ENCODE measurements around the gene NINJ2.

The NINJ2 gene

DNA sequence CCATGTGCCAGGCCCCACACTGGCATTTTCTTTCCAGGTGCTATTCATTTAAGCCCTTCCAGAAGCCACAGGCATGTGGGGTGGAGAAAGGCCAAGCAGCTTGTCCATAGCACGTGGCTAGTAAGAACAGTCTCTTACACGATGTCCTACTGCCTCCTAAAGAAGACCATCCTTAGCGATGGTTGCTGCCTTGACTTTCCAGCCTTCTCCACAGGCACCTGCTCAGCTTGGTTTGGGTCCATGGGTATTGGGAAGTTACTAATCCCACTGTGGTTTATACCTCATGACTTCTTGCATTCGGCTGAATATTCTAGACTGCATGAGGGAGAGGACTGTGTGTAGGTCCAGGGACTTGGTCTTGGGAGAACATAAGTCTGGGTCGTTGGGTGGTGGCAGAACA lies 49.2 kb downstream of the NINJ2 start:
- DNase-seq (ENCODE audit: low spot score), result no peak

GRCh38 chr12:612886-613285 lies 50.4 kb downstream of the NINJ2 start:
- DNase-seq (ENCODE audit: low spot score), result no peak

GRCh38 chr12:612293-612692 lies 51.0 kb downstream of the NINJ2 start:
- no peak for DNase-seq (ENCODE audit: low spot score)

GRCh38 chr12:611721-612120 lies 51.5 kb downstream of the NINJ2 start:
- no peak for DNase-seq (ENCODE audit: low spot score)

DNA sequence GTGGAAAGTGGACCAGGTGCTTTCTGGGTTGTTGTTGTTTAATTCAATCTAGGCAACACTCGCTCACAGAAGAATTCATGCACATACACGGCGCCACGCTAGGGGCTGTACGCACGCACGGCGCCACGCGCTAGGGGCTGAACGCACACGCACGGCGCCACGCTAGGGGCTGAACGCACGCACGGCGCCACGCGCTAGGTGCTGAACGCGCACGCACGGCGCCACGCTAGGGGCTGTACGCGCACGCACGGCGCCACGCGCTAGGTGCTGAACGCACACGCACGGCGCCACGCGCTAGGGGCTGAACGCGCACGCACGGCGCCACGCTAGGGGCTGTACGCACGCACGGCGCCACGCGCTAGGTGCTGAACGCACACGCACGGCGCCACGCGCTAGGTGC lies 54.3 kb downstream of the NINJ2 start:
- no peak for DNase-seq (ENCODE audit: low spot score)

DNA sequence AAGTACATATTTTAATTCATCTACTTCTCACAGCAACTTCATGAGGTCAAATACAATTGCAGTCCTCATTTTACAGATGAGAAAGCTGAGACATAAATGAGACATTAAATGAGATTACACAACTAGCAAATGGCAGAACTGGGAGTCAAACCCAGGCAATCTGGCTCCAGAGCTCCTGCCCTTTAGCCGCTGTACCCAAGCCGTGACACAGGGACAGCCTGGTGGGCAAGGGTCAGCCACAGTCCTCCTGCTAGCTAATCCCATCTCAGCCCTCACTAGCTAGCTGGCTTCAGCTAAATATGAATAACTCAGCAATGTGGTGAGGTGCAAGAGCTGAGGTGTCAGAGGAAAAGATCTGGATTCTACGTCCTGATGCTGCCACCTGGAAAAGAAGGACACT lies 54.8 kb downstream of the NINJ2 start:
- DNase-seq (ENCODE audit: low spot score), result no peak

GRCh38 chr12:607541-608001 lies 55.7 kb downstream of the NINJ2 start:
- no peak for DNase-seq (ENCODE audit: low spot score)

DNA sequence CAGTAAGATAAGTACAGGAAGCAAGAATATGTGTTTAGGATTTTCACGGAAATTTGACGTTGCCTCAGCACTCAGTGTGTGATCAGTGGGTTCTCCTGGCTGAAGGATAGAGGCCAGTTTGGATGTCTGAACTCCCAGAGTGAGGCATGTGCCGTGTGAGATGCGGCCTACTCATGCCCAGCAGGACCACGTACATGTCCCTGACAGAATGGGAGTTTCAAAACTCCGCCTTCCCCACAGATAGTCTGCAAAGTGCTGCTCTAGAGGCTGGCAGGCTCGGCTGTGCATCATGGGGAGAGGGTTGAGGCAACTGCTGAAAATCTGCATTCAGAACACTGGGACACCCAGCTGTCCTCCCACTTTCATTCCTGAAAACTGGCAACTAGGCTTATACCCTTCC lies 58.3 kb downstream of the NINJ2 start:
- DNase-seq (ENCODE audit: low spot score), result no peak

GRCh38 chr12:602700-603068 lies 60.6 kb downstream of the NINJ2 start:
- DNase-seq (ENCODE audit: low spot score), result no peak

- no peak for DNase-seq (ENCODE audit: low spot score)
Observed at GRCh38 chr12:601976-602699, 61.1 kb downstream of the NINJ2 start.

DNA sequence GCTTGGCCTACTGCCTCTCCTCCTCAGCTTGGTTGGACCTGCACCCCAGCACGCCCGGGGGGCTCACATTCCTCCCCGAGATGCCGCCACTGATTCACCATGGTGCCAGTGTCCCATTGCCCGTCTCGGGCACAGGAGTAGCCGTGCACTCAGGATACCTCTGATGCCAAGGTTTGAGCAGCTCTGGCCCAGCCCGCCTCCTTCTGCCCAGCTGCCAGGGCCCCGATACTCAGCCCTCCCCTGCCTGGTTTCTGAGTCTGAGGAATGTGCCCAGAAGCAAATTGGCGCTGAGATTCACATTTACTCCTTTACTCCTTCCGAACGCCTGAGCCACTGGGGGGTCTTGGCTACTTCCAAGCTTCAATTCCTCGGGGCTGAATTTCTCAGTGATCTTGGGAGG lies 63.5 kb downstream of the NINJ2 start:
- DNase-seq (ENCODE audit: low spot score), result no peak

DNA sequence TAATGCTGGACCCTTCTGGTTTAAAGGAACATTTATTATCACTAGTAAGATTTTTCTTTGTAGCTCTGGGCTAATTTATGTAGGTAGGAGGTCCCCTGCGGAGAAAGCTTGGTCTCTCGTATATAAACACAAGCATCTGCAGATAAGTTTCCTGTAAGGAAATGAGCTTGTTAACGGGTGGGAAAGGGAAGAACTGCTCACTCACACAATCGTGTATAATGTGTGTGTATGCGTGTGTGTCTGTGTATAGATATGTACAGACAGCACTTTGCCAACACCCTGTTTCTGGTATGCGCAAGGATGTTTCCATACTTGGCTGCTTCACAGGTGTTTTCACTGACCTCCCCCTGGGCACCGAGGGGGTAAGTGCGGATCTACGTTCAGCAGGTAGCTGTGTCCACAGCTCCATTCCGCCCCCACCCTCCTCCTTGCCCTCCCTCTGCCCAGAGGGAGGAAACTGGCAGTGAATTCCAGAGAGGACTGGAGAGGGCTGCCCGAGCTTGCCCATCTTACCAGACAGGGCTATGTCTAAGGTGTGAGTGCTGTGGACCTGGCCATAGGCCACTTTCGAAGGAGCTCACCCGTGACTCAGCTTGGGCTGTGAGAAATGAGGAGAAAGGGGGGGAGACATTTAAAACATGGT lies 65.2 kb downstream of the NINJ2 start:
- no peak for DNase-seq (ENCODE audit: low spot score)

DNA sequence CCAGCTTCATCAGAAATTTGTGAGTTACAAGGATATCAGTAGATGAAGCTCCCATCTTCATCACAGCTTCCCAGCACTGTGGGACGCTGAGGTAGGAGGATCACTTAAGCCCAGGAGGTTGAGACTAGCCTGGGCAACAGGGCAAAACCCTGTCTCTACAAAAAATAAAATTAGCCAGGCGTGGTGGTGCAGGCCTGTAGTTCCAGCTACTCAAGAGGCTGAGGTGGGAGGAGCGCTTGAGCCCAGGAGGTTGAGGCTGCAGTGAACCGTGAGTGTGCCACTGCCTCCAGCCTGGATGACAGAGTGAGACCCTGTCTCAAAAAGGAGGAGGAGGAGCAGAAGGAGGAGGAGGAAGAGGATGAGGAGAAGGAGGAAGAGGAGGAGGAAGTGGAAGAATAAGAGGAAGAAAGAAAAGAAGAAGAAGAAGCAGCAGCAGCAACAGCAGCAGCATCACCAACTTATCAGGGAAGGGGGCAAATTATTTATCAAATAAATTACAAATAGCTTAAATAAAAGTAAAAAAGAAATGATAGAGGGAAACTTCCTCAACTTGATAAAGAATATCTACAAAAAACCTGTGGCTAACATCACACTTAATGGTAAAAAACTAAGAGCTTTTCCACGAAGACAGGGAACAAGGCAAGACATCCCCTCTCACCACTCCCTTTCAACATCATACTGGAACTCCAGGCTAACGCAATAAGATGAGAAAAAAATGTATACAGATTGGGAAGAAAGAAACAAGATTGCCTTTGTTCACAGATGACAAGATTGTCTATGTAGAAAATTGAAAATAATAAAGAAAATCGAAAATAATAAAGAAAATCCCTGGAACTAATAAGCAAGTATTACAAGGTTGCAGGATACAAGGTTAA lies 69.6 kb downstream of the NINJ2 start:
- DNase-seq (ENCODE audit: low spot score), result no peak

DNA sequence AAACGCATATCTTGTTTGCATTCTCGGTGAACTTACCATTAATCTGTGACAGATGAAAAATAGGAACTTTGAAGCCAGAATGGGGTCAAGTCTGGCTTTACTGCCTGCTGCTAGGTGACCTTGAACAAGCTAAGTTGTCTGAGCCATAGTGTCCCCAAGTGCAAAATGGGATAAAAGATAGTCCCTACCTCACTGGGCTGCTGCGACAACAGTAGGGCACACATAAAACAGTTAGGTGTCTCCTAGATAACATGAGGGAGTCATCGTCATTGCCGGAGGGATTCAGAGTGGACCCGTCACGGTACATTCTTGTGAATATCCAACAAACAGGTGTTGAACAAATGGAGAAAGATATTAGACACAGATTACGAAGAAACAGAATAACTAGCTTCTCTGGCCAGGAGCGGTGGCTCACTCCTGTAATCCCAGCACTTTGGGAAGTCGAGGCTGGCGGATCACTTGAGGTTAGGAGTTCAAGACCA lies 71.2 kb downstream of the NINJ2 start:
- DNase-seq (ENCODE audit: low spot score), result no peak

DNA sequence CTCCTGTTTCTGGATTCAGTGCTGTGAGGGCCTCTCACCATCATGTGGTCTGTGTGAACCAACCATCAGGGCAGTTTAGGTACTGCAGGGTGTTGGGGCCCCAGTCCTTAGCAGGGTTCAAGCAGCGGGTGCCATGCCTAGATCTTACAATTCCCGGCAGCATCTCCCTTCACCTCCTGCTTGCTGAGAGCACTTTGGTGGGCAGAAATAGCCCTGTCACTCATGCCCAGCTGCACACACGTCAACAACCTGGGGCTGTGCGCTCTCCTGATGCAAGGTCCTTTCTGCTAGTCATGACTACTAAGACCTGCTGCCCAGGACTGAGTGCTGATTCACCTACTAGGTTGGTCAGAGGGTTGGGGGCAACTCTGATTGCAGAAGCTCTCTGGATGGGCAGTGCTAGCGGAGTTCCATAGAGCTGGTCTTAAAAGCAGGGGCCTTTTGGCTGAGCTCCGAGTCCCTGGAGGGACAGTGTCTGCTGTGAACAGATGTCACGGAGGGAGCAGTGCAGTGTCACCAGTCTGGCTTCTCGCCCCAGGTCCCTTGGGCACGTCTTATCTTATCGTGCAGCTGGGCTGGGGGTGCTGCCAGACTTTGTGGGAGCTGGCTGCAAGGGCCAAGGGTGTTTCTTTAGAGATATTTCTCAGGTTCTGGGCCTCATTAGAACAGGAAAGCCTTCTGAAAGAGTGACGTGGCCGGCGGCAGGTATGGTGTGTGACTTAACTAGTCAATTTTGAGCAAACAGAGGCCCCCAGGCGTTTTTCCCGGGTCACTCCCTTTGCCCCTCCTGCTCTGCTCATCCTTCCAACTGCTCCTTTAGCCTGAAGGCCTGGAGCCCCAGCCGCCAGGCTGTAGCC lies 71.8 kb downstream of the NINJ2 start:
- no peak for DNase-seq (ENCODE audit: low spot score)

GRCh38 chr12:590206-590750 lies 73.0 kb downstream of the NINJ2 start:
- DNase-seq (ENCODE audit: low spot score), result no peak

- DNase-seq (ENCODE audit: low spot score), result no peak
Observed at GRCh38 chr12:588646-589045, 74.6 kb downstream of the NINJ2 start.

GRCh38 chr12:588024-588322 lies 75.3 kb downstream of the NINJ2 start:
- no peak for DNase-seq (ENCODE audit: low spot score)

DNA sequence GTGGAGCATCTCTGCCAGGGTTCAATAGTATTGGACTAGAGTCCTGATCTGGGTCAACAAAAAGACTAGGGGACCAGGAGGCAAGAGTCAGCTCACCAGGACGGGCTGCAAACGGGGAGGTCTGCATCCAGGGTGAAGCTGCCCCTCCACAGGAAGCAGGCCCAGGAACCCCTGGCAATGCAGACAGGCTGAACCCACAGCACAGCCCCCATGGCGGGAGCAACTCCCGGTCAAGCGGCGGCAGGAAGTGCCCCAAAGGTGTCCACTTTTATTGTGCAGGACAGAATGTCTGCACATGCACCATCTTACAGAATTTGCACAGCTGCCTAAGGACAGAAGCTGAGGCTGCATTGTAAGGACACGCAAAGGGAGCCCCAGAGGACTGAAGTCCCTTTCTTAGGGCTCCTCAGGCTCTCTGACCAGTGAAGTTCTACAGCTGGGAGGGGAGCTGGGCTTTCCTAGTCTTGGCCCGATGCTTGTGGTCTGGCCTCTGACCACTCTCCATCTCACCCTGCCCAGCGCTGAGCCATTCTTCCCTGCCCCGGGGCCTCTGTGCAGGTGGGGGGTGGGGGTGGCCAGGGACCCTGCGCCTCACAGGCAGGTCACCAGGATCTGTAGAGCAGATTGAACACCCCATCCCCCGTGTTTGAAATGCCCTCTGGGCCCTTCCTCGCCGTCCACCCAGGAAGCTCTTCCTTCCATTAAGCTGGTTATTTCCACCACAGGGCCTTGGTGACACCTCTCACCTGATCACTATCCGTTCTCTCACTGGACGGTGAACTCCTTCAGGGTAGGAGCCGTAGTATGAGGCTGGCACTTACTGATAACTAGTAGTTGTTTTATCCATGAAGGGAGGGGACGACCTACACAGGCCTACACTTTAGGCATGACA lies 75.9 kb downstream of the NINJ2 start:
- no peak for DNase-seq (ENCODE audit: low spot score)

GRCh38 chr12:586318-587071 lies 76.8 kb downstream of the NINJ2 start:
- DNase-seq (ENCODE audit: low spot score), result no peak
